H1 (cell line): Measurements from ENCODE around the gene PACSIN2. TPM values are rescaled to one million over a fixed set of nuclear protein-coding genes. Genes with fewer than 3 reads are reported as not detected.

ENCODE experiments used
- CTCF ChIA-PET: fragments of 300-600 bp; sonication (Branson Sonifier 250); formaldehyde crosslinking; loops from one replicate; lab custom pipeline; 2021; ENCODE audit not compliant: partially characterized antibody; lab: Charles Lee
- POLR2A ChIA-PET: fragments of 300-600 bp; sonication (Branson Sonifier 250); formaldehyde crosslinking; loops from one replicate; lab custom pipeline; 2021; ENCODE audit warnings: inconsistent platforms; ENCODE audit not compliant: partially characterized antibody; lab: Charles Lee
- DNase-seq, 2 experiments: peaks; one replicate each; pipeline versions ENCODE4 v3.0.0 to v3.0.0-alpha.2; 2010 to 2022; ENCODE audit warnings: low spot score in 2 of 2, low read depth in 1 of 2, mixed read lengths in 1 of 2
- FAIRE-seq: peaks from 2 replicates; lab custom pipeline; 2011; peaks lifted over from hg19 to GRCh38; lab: Jason Lieb, UNC
- H2AFZ ChIP-seq: 2 replicates; pipeline ENCODE4 v1.8.1; 2012; ENCODE audit warnings: low read length, inconsistent platforms
- H2AK5ac ChIP-seq: 2 replicates; pipeline ENCODE4 v1.6.1; 2013; ENCODE audit warnings: low read depth, low read length
- H2BK120ac ChIP-seq: replicated peaks from 2 replicates; pipeline ENCODE3; 2013; ENCODE audit warnings: low read depth, low read length, inconsistent platforms
- H2BK12ac ChIP-seq: 2 replicates; pipeline ENCODE4 v1.6.1; 2013; ENCODE audit warnings: low read depth, low read length
- H2BK15ac ChIP-seq: 2 replicates; pipeline ENCODE4 v1.6.1; 2013; ENCODE audit warnings: low read length
- H2BK20ac ChIP-seq: 2 replicates; pipeline ENCODE4 v1.6.1; 2013; ENCODE audit warnings: low read length
- H2BK5ac ChIP-seq: 2 replicates; pipeline ENCODE4 v1.6.1; 2013; ENCODE audit warnings: low read depth, low read length
- H3K14ac ChIP-seq: 2 replicates; pipeline ENCODE4 v1.6.1; 2013; ENCODE audit warnings: inconsistent platforms; ENCODE audit not compliant: insufficient read length
- H3K18ac ChIP-seq: 2 replicates; pipeline ENCODE4 v1.6.1; 2013; ENCODE audit warnings: low read length; ENCODE audit errors: extremely low read depth
- H3K23ac ChIP-seq: 2 replicates; pipeline ENCODE4 v1.6.1; 2013; ENCODE audit warnings: inconsistent platforms; ENCODE audit not compliant: insufficient read length
- H3K23me2 ChIP-seq: 2 replicates; pipeline ENCODE4 v1.6.1; 2013; ENCODE audit warnings: low read depth, low read length
- H3K27ac ChIP-seq: 2 replicates; pipeline ENCODE4 v1.6.1; 2011; ENCODE audit warnings: low read depth, low read length, inconsistent platforms
- H3K27me3 ChIP-seq, 4 experiments: replicated peaks in 1 of 4; 1 replicate in 1 of 4; 2 replicates in 3 of 4; pipeline versions ENCODE4 v1.6.1 to v1.8.1; 2011 to 2013; ENCODE audit warnings: low read length in 3 of 4, mild to moderate bottlenecking in 3 of 4, inconsistent platforms in 2 of 4, mixed read lengths in 2 of 4, moderate library complexity in 1 of 4; ENCODE audit not compliant: control insufficient read depth in 3 of 4, insufficient read depth in 3 of 4; ENCODE audit errors: extremely low read depth in 1 of 4
- H3K36me3 ChIP-seq, 4 experiments: 2 replicates each; pipeline versions ENCODE4 v1.6.1 to v1.8.1; 2011 to 2013; ENCODE audit warnings: mild to moderate bottlenecking in 4 of 4, low read length in 3 of 4, moderate library complexity in 2 of 4, control low read depth in 1 of 4, inconsistent platforms in 1 of 4; ENCODE audit not compliant: insufficient read depth in 4 of 4, control insufficient read depth in 2 of 4
- H3K4ac ChIP-seq: replicated peaks from 2 replicates; pipeline ENCODE3; 2013; ENCODE audit warnings: low read length, low read depth, mixed read lengths, inconsistent platforms; ENCODE audit not compliant: insufficient read length
- H3K4me1 ChIP-seq, 4 experiments: replicated peaks in 1 of 4; 1 replicate in 1 of 4; 2 replicates in 3 of 4; pipeline versions ENCODE4 v1.6.1 to v1.8.1; 2011 to 2013; ENCODE audit warnings: low read length in 3 of 4, inconsistent platforms in 2 of 4, mixed read lengths in 1 of 4; ENCODE audit not compliant: insufficient read depth in 4 of 4, control insufficient read depth in 3 of 4
- H3K4me2 ChIP-seq, 2 experiments: 2 replicates each; pipeline versions ENCODE4 v1.6.1 to v1.8.1; 2011 to 2013; ENCODE audit warnings: low read depth in 2 of 2, low read length in 2 of 2, control low read depth in 1 of 2, inconsistent platforms in 1 of 2, mild to moderate bottlenecking in 1 of 2; ENCODE audit not compliant: insufficient read depth in 1 of 2
- H3K4me3 ChIP-seq, 4 experiments: fragments of 200-600, 300-600 bp in 1 of 4; sonication (generic), shearing (Covaris generic), sonication (Bioruptor Twin) in 1 of 4; 2 replicates each; pipeline versions ENCODE4 v1.5.1 to v1.8.1; 2011 to 2016; ENCODE audit warnings: low read length in 4 of 4, low read depth in 3 of 4, control low read depth in 2 of 4, inconsistent platforms in 2 of 4, mild to moderate bottlenecking in 2 of 4, mixed read lengths in 1 of 4, moderate library complexity in 1 of 4; ENCODE audit not compliant: insufficient read depth in 2 of 4; ENCODE audit errors: extremely low read depth in 1 of 4
- H3K56ac ChIP-seq: replicated peaks from 2 replicates; pipeline ENCODE3; 2013; ENCODE audit warnings: low read depth, mild to moderate bottlenecking, mixed read lengths, low read length, inconsistent platforms; ENCODE audit not compliant: insufficient read length
- H3K79me1 ChIP-seq: 2 replicates; pipeline ENCODE4 v1.6.1; 2013; ENCODE audit warnings: low read depth, low read length, control low read depth
- H3K79me2 ChIP-seq, 2 experiments: 2 replicates each; pipeline versions ENCODE4 v1.6.1 to v1.8.1; 2012 to 2013; ENCODE audit warnings: low read length in 2 of 2, mild to moderate bottlenecking in 2 of 2, inconsistent platforms in 1 of 2; ENCODE audit not compliant: insufficient read depth in 2 of 2, control insufficient read depth in 1 of 2
- H3K9ac ChIP-seq, 4 experiments: replicated peaks in 1 of 4; 1 replicate in 1 of 4; 2 replicates in 3 of 4; pipeline versions ENCODE4 v1.6.1 to v1.8.1; 2011 to 2013; ENCODE audit warnings: low read depth in 3 of 4, low read length in 3 of 4, control low read depth in 2 of 4, mild to moderate bottlenecking in 2 of 4, moderate library complexity in 2 of 4, inconsistent platforms in 1 of 4; ENCODE audit errors: extremely low read depth in 1 of 4
- H3K9me3 ChIP-seq, 2 experiments: 2 replicates each; pipeline versions ENCODE4 v1.6.1 to v1.8.1; 2012 to 2013; ENCODE audit warnings: mild to moderate bottlenecking in 2 of 2, moderate library complexity in 2 of 2, control low read depth in 1 of 2, inconsistent platforms in 1 of 2, low read depth in 1 of 2, low read length in 1 of 2, mixed read lengths in 1 of 2; ENCODE audit not compliant: insufficient read depth in 2 of 2
- H4K20me1 ChIP-seq, 2 experiments: replicated peaks in 1 of 2; 2 replicates each; pipeline versions ENCODE3 to v1.8.1; 2011 to 2013; ENCODE audit warnings: inconsistent platforms in 2 of 2, low read length in 2 of 2, mild to moderate bottlenecking in 1 of 2; ENCODE audit not compliant: insufficient read depth in 2 of 2, control insufficient read depth in 1 of 2
- H4K5ac ChIP-seq: 2 replicates; pipeline ENCODE4 v1.6.1; 2013; ENCODE audit warnings: low read length, low read depth, mixed read lengths, inconsistent platforms; ENCODE audit not compliant: insufficient read length
- H4K8ac ChIP-seq: 2 replicates; pipeline ENCODE4 v1.8.0; 2013; ENCODE audit warnings: mild to moderate bottlenecking, moderate library complexity, low read length, inconsistent platforms; ENCODE audit not compliant: insufficient read depth; ENCODE audit errors: extremely low read depth
- H4K91ac ChIP-seq: replicated peaks from 2 replicates; pipeline ENCODE3; 2013; ENCODE audit warnings: low read length, mixed read lengths, inconsistent platforms; ENCODE audit not compliant: insufficient read length
- POU5F1 ChIP-seq: IDR thresholded peaks from 2 replicates; pipeline ENCODE4 v1.6.1; 2011; ENCODE audit warnings: low read depth, mild to moderate bottlenecking, low read length, moderate library complexity
- SIRT6 ChIP-seq: IDR thresholded peaks from one replicate; pipeline ENCODE4 v1.7.1; 2012; ENCODE audit warnings: low read length, inconsistent platforms
- TEAD4 ChIP-seq: IDR thresholded peaks from 2 replicates; pipeline ENCODE4 v1.6.1; 2012; ENCODE audit warnings: low read depth, low read length, inconsistent platforms, mixed read lengths
- WGBS, 2 experiments: shearing (Covaris generic) in 1 of 2; methylation state at CpG; one replicate each; pipeline versions ENCODE4 v1.1.6 to v1.1.7; 2013 to 2015; ENCODE audit warnings: low lambda C conversion rate in 2 of 2, mixed read lengths in 2 of 2, inconsistent platforms in 1 of 2, low coverage in 1 of 2, missing lambda C conversion rate in 1 of 2; ENCODE audit not compliant: insufficient replicate concordance in 2 of 2, insufficient coverage in 1 of 2, insufficient read length in 1 of 2; ENCODE audit errors: extremely low coverage in 1 of 2, missing lambda C conversion rate in 1 of 2; 5-methylcytosine and 5-hydroxymethylcytosine counted together
- polyA plus RNA-seq, 7 experiments: library from polyadenylated mRNA; depleted of rRNA in 3 of 7; stranded (reverse) in 5 of 7; unstranded in 2 of 7; fragments of >200 nt in 5 of 7; fragments of 200-250 nt in 2 of 7; gene quantifications; 1 replicate in 5 of 7; 2 replicates in 1 of 7; 4 replicates in 1 of 7; pipeline versions ENCODE4 v1.2.1 to v1.2.3, GENCODE V29; 2011 to 2013; ENCODE audit warnings: missing spikeins in 2 of 7, mixed read lengths in 2 of 7
- total RNA-seq: library from RNA; stranded (reverse); fragmentation: NEBNext Ultra II Directional; extraction: Animal tissue kit (Norgen Biotek cat#: 25700); gene quantifications from 2 replicates; pipeline ENCODE4 v1.2.1, GENCODE V29; 2021

PACSIN2 gene
- total and polyA plus RNA-seq, 2 of the 8 experiments (the other 6 are each of a cell fraction or from before 2014, with no cell fraction given), result 44.8 to 64.2 TPM

DNA sequence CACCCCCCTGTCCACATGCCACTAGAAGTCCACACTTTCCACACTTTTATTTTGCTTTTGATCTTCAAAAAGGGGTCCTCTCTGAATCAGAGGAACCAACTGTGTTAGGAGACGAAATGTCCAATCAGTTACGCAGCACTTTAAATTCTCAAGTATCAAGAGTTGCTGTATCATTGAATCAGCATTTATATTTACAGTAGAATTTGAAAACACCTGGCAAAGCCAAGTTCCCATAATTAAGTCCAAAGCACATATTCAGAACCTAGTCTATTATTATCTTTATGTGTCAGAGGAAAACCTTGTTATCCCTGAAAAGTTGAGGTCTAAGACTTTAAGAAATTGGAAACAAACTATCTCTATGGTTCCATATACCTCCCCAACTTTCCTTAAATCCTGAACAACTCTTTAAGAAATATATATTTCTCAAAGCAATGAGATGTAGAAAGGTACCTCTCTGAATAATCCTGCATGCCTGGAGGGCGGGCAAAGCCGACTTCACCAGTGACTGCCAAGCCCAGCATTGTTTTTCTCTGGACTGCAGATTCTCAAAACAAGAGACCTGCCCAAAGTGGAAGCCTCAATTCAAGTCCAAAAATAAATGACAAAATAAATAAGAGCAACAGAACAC, 82.0 kb downstream of the PACSIN2 start:
- H2BK20ac ChIP-seq, result no peak overlapping the region
- peaks cover 16% of the 10 kb centered on the region for H3K79me1 ChIP-seq
- no peak overlapping the region for H2AK5ac ChIP-seq
- 90% methylated on average over 4 of the region's 4 CpGs; no CpG with 5 or more reads in 1 of the 2 experiments for WGBS, 2 experiments
- no peak overlapping the region for H3K18ac ChIP-seq
- H3K9ac ChIP-seq, result no peak overlapping the region
- H3K27me3 ChIP-seq, result no peaks in the 10 kb centered on the region
- H4K5ac ChIP-seq, result no peak overlapping the region
- no peak overlapping the region for H4K8ac ChIP-seq
- FAIRE-seq (no peak), DNase-seq (no peak)
- H2BK120ac ChIP-seq, result no peak overlapping the region
- peaks cover 0 to 3% (median 0%) of the 10 kb centered on the region in 4 experiments; a peak in 2 of 7 replicates for H3K4me1 ChIP-seq
- H2BK12ac ChIP-seq, result no peak overlapping the region
- H2BK15ac ChIP-seq, result no peak overlapping the region
- no peak overlapping the region for H4K91ac ChIP-seq
- H3K56ac ChIP-seq, result no peak overlapping the region
- H3K4ac ChIP-seq, result no peak overlapping the region
- no peak overlapping the region for H3K4me3 ChIP-seq
- H3K9me3 ChIP-seq, result no peaks in the 10 kb centered on the region
- ChIA-PET CTCF (no interaction called here), POLR2A (no interaction called here)
- H3K79me2 ChIP-seq, result peaks cover 4 to 81% of the 10 kb centered on the region in 2 experiments; a peak in 3 of 4 replicates
- H3K23ac ChIP-seq, result no peak overlapping the region
- H4K20me1 ChIP-seq, result peaks cover 4 to 18% of the 10 kb centered on the region in 2 experiments
- no peaks in the 10 kb centered on the region for H3K36me3 ChIP-seq
- H2BK5ac ChIP-seq, result no peak overlapping the region
- H2AFZ ChIP-seq, result no peak overlapping the region
- H3K4me2 ChIP-seq, result no peak overlapping the region
- H3K23me2 ChIP-seq, result no peaks in the 10 kb centered on the region
- H3K14ac ChIP-seq, result no peak overlapping the region
- H3K27ac ChIP-seq, result no peak overlapping the region
- TF ChIP-seq POU5F1, result no peak
- TF ChIP-seq TEAD4, result no peak
- no peak for TF ChIP-seq SIRT6
